ENCODE measurements around the gene AQP3.
"Not testable (repeated sequence)": the region's sequence is repeated elsewhere in the genome, so short reads cannot be mapped to it uniquely, and the experiment has no call there.

The AQP3 gene

DNA sequence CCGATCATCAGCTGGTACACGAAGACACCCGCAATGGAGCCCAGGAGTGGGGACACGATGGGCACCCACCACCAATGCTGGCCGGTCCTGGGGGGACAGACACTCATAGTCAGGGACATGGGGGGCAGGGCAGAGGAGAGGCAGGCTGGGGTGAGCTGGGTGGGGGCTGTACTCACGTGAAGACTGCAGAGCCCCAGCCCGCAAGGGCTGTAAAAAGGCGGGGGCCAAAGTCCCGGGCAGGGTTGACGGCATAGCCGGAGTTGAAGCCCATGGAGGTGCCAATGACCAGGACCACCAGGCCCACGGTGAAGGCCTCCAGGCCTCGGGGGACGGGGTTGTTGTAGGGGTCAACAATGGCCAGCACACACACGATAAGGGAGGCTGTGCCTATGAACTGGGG lies 5.3 kb downstream of the AQP3 start:
- DNase-seq (ENCODE audit: low read depth in 2 of 2): no peak

GRCh38 chr9:33440609-33441008 lies 6.8 kb downstream of the AQP3 start:
- no peak for DNase-seq (ENCODE audit: low read depth in 2 of 2)

- DNase-seq (ENCODE audit: low read depth in 2 of 2): no peak
Observed at GRCh38 chr9:33440204-33440603, 7.2 kb downstream of the AQP3 start.

DNA sequence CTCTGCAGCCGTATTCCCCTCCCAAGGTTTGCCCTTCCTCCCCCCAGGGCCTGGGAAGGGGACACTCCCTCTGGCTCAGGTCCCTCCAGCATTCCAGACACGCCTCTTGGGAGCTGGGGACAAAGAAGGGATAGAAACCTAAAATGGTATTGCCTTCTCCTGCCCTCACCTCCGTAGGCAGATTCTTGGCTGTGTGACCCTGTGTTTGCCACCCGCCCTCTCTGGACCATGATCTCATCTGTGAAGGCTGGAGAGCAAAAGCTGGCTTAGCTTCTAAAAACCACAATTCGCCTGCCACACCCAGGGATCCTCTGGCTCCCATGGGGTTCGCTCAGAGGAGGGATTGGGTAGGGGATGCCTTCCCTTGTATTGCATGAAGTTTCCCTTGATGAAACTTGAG lies 7.7 kb downstream of the AQP3 start:
- no peak for DNase-seq (ENCODE audit: low read depth in 2 of 2)

- no peak for DNase-seq (ENCODE audit: low read depth in 2 of 2)
Observed at GRCh38 chr9:33438926-33439680, 8.3 kb downstream of the AQP3 start.

GRCh38 chr9:33437898-33438297 lies 9.5 kb downstream of the AQP3 start:
- DNase-seq (ENCODE audit: low read depth in 2 of 2): no peak

- no peak for DNase-seq (ENCODE audit: low read depth in 2 of 2)
Observed at GRCh38 chr9:33437205-33437604, 10.2 kb downstream of the AQP3 start.

DNA sequence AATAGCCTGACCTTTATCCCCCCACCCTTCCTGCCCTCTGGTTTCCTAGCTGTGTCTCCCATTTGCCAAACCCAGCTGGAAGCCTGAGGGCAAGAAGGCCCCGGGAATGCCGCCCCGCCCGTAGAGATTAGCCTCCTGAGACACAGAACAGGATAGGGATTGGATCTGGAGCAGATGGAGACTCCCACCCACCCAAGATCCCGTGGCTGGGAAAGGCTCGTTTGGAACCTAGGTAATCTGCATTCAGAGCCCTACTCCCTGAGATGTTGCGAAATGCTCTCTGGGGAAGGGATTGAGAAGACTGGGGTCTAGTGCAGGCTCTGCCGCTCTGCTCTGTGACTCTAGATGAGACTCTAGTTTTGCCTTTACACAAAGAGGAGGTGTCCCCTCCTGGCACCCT lies 10.9 kb downstream of the AQP3 start:
- DNase-seq (ENCODE audit: low read depth in 2 of 2): no peak

DNA sequence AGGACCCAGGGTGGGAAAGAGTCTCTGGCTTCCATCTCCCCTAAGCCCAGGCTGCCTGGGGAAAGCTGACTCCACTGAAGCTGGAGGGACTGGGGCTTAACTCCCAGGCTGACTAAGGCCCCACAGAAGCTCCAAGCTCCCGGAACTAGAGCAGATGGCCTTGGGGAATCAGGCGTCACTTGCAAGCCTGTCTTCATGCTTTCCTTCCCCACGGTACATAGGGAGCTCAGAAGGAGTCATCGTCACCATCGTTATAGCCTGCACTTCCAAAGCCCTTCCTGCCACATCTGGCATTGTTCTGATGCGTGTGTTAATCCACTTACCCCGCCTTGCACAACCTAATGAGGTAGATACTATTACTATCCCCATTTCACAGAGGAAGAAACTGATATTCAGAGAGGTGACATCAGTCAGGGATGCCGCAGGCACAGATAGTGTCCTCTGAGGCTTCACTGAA lies 11.5 kb downstream of the AQP3 start:
- DNase-seq (ENCODE audit: low read depth in 2 of 2): no peak

GRCh38 chr9:33434317-33435105 lies 12.9 kb downstream of the AQP3 start:
- DNase-seq (ENCODE audit: low read depth in 2 of 2): no peak

GRCh38 chr9:33433871-33434270 lies 13.5 kb downstream of the AQP3 start:
- DNase-seq (ENCODE audit: low read depth in 2 of 2): no peak

GRCh38 chr9:33431420-33431819 lies 16.0 kb downstream of the AQP3 start:
- no peak for DNase-seq (ENCODE audit: low read depth in 2 of 2)

GRCh38 chr9:33430942-33431341 lies 16.5 kb downstream of the AQP3 start:
- DNase-seq (ENCODE audit: low read depth in 2 of 2): no peak

GRCh38 chr9:33429256-33429985 lies 18.0 kb downstream of the AQP3 start:
- no peak for DNase-seq (ENCODE audit: low read depth in 2 of 2)

GRCh38 chr9:33426843-33427293 lies 20.5 kb downstream of the AQP3 start:
- DNase-seq (ENCODE audit: low read depth in 2 of 2): no peak

DNA sequence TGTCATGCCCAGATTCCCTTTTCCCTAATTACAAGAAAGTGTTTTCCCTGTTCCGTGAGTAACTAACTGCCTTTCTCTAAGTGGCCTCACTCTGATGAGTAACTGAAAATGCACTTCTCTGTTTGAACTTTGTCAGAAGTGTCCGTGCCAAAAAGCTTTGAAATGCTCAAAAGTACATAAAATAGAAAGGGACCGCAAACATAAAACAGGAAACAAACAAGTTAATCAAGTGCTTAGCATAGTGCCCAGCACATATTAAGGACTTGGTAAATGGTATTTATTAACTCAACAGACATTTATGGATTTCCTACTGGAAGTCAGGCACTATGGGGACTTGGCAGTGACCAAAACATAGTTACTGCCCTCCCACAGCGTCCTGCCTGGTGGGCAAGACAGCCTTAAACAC lies 22.3 kb downstream of the AQP3 start:
- no peak for DNase-seq (ENCODE audit: low read depth in 2 of 2)

- DNase-seq (ENCODE audit: low read depth in 2 of 2): not testable (repeated sequence)
Observed at GRCh38 chr9:33424492-33424891, 22.9 kb downstream of the AQP3 start.

DNA sequence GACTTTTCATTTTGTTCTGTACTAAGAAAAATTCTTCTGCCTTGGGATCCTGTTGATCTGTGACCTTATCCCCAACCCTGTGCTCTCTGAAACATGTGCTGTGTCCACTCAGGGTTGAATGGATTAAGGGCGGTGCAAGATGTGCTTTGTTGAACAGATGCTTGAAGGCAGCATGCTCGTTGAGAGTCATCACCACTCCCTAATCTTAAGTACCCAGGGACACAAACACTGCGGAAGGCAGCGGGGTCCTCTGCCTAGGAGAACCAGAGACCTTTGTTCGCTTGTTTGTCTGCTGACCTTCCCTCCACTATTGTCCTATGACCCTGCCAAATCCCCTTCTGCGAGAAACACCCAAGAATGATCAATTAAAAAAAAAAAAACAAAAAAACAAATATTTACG lies 23.4 kb downstream of the AQP3 start:
- DNase-seq (ENCODE audit: low read depth in 2 of 2): not testable (repeated sequence)

DNA sequence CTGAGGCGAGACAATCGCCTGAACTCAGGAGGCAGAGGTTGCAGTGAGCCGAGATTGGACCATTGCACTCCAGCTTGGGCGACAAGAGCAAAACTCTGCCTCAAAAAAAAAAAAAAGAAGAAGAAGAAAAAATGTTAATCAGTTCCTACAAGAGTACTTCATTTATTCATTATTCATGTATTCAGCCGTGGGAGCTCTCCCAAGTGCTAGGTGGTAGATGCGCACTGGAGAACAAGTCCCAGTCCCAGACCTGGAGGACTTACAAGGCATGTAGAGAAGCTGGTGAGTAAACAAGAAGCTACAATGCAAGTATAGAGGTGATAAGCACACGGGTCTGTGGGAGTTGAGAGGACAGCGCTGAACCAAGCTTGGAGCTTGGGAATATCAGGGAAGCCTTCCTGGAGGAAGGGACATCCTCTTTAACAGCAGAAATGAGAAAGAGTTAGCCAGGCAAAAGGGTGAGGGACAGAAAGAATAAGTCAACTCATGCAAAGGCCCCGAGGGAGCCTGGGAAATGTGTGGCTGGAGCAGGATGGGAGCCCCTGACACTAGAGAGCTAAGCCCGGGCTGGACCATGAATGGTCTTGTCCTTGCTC lies 27.6 kb downstream of the AQP3 start:
- DNase-seq (ENCODE audit: low read depth in 2 of 2): no peak

DNA sequence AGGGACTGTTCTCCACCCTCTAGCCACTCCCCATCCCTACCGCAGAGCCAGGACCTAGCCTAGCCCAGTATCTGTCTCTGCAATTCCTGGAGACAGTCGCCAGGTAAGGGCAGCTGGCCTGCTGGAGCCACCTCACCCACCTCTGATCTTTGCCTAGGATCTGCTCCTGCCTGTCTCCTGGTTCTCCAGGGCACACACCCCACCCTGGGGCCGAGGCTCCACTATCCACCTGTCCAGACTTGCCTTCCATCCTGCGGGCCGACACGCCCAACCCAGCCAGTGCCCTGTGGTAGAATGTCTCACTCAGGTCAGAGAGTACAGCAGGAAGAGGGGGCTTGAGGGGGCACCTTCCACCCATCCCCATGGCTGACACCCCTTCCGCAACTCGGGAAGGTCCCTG lies 29.3 kb downstream of the AQP3 start:
- no peak for DNase-seq (ENCODE audit: low read depth in 2 of 2)

- no peak for DNase-seq (ENCODE audit: low read depth in 2 of 2)
Observed at GRCh38 chr9:33416996-33417395, 30.4 kb downstream of the AQP3 start.

DNA sequence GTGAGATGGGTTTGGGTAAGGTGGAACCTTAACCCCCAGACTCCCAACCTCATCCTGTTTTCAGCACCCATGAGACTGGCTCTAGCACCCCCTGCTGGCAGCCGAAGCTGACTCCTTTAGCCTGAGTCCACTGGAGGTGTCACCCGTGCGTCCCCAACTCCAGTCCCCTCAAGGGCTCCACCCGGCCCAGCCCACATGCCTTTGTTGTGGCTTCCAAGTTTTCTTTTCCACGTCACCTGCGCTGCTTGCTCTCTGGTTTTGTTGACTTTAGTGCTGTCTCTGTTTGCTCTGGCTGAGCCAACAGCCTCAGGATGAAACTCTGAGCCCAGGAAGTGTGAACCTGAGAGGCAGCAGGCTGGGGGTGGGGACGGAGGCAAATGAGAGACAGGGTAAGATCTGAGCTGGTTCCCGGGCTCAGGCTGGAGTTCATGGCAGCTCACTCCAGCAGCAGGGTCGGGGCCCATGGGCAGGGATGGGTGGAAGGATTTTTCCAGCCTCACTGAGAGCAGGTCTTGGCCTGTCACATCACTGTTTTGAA lies 31.8 kb downstream of the AQP3 start:
- DNase-seq (ENCODE audit: low read depth in 2 of 2): peak; percentile 78 to 93
